ENCODE results near the gene OR6B3. TPM values are rescaled to one million over a fixed set of nuclear protein-coding genes. Genes with fewer than 3 reads are reported as not detected.

The OR6B3 gene
- total and polyA plus RNA-seq, 4 donors, result not detected

- Histone ChIP-seq H3K36me3 (ENCODE audit: control insufficient read depth in 4 of 4, insufficient read depth in 3 of 4, low read depth in 1 of 4, low read length in 3 of 4) (no peaks in the 10 kb centered on the region), H3K9ac (ENCODE audit: low read depth in 1 of 2, low read length in 2 of 2) (no peak overlapping the region), H3K27me3 (ENCODE audit: control insufficient read depth in 4 of 4, insufficient read depth in 4 of 4, low read length in 3 of 4) (peaks cover 0 to 8% (median 5%) of the 10 kb centered on the region in 4 donors), H3K4me1 (ENCODE audit: control insufficient read depth in 4 of 4, insufficient read depth in 4 of 4, low read length in 3 of 4) (no peaks in the 10 kb centered on the region), H3K4me3 (ENCODE audit: low read depth in 1 of 3, low read length in 3 of 3) (no peak overlapping the region), H3K27ac (ENCODE audit: low read depth in 1 of 2, low read length in 2 of 2) (no peak overlapping the region), H3K9me3 (ENCODE audit: control insufficient read depth in 4 of 4, low read length in 3 of 4) (no peaks in the 10 kb centered on the region)
- no peak for DNase-seq (ENCODE audit: low spot score)
- TF ChIP-seq GABPA (IDR thresholded peaks at IDR 0.05 in 1 of 2, conservative IDR thresholded peaks at IDR 0.05 in 1 of 2), result no peak
- no peak for TF ChIP-seq RXRA (IDR thresholded peaks at IDR 0.05)
- no peak for TF ChIP-seq ATF3 (IDR thresholded peaks at IDR 0.05)
- no peak for TF ChIP-seq NR2F2 (IDR thresholded peaks at IDR 0.05)
- TF ChIP-seq EGR1 (IDR thresholded peaks at IDR 0.05; ENCODE audit: low read depth in 2 of 2), result no peak
- no peak for TF ChIP-seq JUND (IDR thresholded peaks at IDR 0.05)
- TF ChIP-seq TAF1 (conservative IDR thresholded peaks at IDR 0.05), result no peak
- no peak for TF ChIP-seq CTCF (IDR thresholded peaks at IDR 0.05; ENCODE audit: low read depth, low read length, missing input control)
- no peak for TF ChIP-seq FOXA2 (IDR thresholded peaks at IDR 0.05)
- TF ChIP-seq, protein P1, sequence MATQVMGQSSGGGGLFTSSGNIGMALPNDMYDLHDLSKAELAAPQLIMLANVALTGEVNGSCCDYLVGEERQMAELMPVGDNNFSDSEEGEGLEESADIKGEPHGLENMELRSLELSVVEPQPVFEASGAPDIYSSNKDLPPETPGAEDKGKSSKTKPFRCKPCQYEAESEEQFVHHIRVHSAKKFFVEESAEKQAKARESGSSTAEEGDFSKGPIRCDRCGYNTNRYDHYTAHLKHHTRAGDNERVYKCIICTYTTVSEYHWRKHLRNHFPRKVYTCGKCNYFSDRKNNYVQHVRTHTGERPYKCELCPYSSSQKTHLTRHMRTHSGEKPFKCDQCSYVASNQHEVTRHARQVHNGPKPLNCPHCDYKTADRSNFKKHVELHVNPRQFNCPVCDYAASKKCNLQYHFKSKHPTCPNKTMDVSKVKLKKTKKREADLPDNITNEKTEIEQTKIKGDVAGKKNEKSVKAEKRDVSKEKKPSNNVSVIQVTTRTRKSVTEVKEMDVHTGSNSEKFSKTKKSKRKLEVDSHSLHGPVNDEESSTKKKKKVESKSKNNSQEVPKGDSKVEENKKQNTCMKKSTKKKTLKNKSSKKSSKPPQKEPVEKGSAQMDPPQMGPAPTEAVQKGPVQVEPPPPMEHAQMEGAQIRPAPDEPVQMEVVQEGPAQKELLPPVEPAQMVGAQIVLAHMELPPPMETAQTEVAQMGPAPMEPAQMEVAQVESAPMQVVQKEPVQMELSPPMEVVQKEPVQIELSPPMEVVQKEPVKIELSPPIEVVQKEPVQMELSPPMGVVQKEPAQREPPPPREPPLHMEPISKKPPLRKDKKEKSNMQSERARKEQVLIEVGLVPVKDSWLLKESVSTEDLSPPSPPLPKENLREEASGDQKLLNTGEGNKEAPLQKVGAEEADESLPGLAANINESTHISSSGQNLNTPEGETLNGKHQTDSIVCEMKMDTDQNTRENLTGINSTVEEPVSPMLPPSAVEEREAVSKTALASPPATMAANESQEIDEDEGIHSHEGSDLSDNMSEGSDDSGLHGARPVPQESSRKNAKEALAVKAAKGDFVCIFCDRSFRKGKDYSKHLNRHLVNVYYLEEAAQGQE (IDR thresholded peaks at IDR 0.05), result no peak
- no peak for TF ChIP-seq FOXA1 (IDR thresholded peaks at IDR 0.05)
- TF ChIP-seq SP1 (IDR thresholded peaks at IDR 0.05), result no peak
- no peak for TF ChIP-seq ZBTB33 (IDR thresholded peaks at IDR 0.05)
- TF ChIP-seq HNF4G (IDR thresholded peaks at IDR 0.05), result no peak
- no peak for TF ChIP-seq YY1 (IDR thresholded peaks at IDR 0.05)
- TF ChIP-seq RAD21 (IDR thresholded peaks at IDR 0.05), result no peak
- no peak for TF ChIP-seq MAX (IDR thresholded peaks at IDR 0.05)
- no peak for TF ChIP-seq HNF4A (conservative IDR thresholded peaks at IDR 0.05)
- WGBS, result 69% methylated on average over 11 of the region's 11 CpGs
Measured at GRCh38 chr2:240042740-240043139, 10.6 kb downstream of the OR6B3 start.
